Smooth muscle cell (in vitro differentiated cells): ENCODE data around the gene HMCN1. TPM values are rescaled to one million over a fixed set of nuclear protein-coding genes. Genes with fewer than 3 reads are reported as not detected.

Source experiments
- DNase-seq: peaks from one replicate; lab custom pipeline; 2025; ENCODE audit not compliant: unreplicated experiment; lab: John Stamatoyannopoulos, UW
- H2AFZ ChIP-seq: fragments of 200-600 bp; sonication (generic); 2 replicates; pipeline ENCODE4 v1.6.0; 2016; ENCODE audit warnings: antibody characterized with exemption, low read depth, mild to moderate bottlenecking
- H3F3A ChIP-seq: fragments of 200-600 bp; sonication (generic); 2 replicates; pipeline ENCODE4 v1.6.0; 2017; ENCODE audit warnings: antibody characterized with exemption, low read depth
- H3K27ac ChIP-seq: fragments of 200-600 bp; sonication (generic); 2 replicates; pipeline ENCODE4 v1.5.1; 2016; ENCODE audit warnings: low read depth, mild to moderate bottlenecking
- H3K27me3 ChIP-seq: fragments of 200-600 bp; sonication (generic); 2 replicates; pipeline ENCODE4 v1.6.1; 2016; ENCODE audit warnings: low read depth, mild to moderate bottlenecking
- H3K36me3 ChIP-seq: fragments of 200-600 bp; sonication (generic); 2 replicates; pipeline ENCODE4 v1.5.1; 2016; ENCODE audit warnings: low read depth
- H3K4me1 ChIP-seq: fragments of 200-600 bp; sonication (generic); 2 replicates; pipeline ENCODE4 v1.5.1; 2016; ENCODE audit warnings: low read depth
- H3K4me2 ChIP-seq: fragments of 200-600 bp; sonication (generic); 2 replicates; pipeline ENCODE4 v1.6.0; 2016; ENCODE audit warnings: mild to moderate bottlenecking
- H3K4me3 ChIP-seq: fragments of 200-600 bp; sonication (generic); 2 replicates; pipeline ENCODE4 v1.5.1; 2016; ENCODE audit warnings: mild to moderate bottlenecking
- H3K79me2 ChIP-seq: fragments of 200-600 bp; sonication (generic); 2 replicates; pipeline ENCODE4 v1.6.0; 2016; ENCODE audit warnings: low read depth, mild to moderate bottlenecking
- H3K9ac ChIP-seq: fragments of 200-600 bp; sonication (generic); 2 replicates; pipeline ENCODE4 v1.6.0; 2016; ENCODE audit warnings: low read depth
- H3K9me3 ChIP-seq: fragments of 200-600 bp; sonication (generic); replicated peaks from 2 replicates; pipeline ENCODE4 v1.5.1; 2016; ENCODE audit warnings: low read depth
- H4K20me1 ChIP-seq: fragments of 200-600 bp; sonication (generic); 2 replicates; pipeline ENCODE4 v1.6.0; 2016; ENCODE audit warnings: low read depth
- CTCF ChIP-seq: fragments of 200-600 bp; sonication (generic); IDR thresholded peaks from 2 replicates; pipeline ENCODE4 v1.5.1; 2017; ENCODE audit warnings: borderline replicate concordance, mild to moderate bottlenecking, antibody characterized with exemption; ENCODE audit not compliant: insufficient read depth, poor library complexity, severe bottlenecking
- WGBS: methylation state at CpG from one replicate; pipeline ENCODE4 v1.1.7; 2016; ENCODE audit warnings: low lambda C conversion rate; 5-methylcytosine and 5-hydroxymethylcytosine counted together
- polyA plus RNA-seq: library from polyadenylated mRNA; unstranded; fragments of >200 nt; fragmentation: Nextera tagmentation; extraction: Ambion mirVana; gene quantifications from 2 replicates; pipeline ENCODE4 v1.2.1, GENCODE V29; 2016
- total RNA-seq: library from RNA; depleted of rRNA; stranded (reverse); fragments of >200 nt; gene quantifications from 2 replicates; pipeline ENCODE4 v1.2.3, GENCODE V29; 2014

Gene HMCN1
- total and polyA plus RNA-seq, 2 experiments from 2014 or later, result 18.9 to 118 TPM

GRCh38 chr1:186050360-186050759 is 316.2 kb downstream of the HMCN1 start:
- Histone ChIP-seq H3F3A (no peaks in the 10 kb centered on the region), H3K4me2 (no peak overlapping the region), H3K9me3 (no peaks in the 10 kb centered on the region), H3K79me2 (no peaks in the 10 kb centered on the region), H4K20me1 (no peaks in the 10 kb centered on the region), H3K9ac (no peak overlapping the region), H3K4me1 (no peaks in the 10 kb centered on the region), H3K36me3 (no peaks in the 10 kb centered on the region), H3K4me3 (no peak overlapping the region), H2AFZ (no peak overlapping the region), H3K27ac (no peak overlapping the region), H3K27me3 (no peaks in the 10 kb centered on the region)
- no peak for DNase-seq
- WGBS, result 90% methylated on average over 3 of the region's 3 CpGs
- TF ChIP-seq CTCF, result no peak

- no peak overlapping the region for H3K27ac ChIP-seq
- H3K4me3 ChIP-seq, result no peak overlapping the region
- H2AFZ ChIP-seq, result no peak overlapping the region
- no peak overlapping the region for H3K9ac ChIP-seq
- WGBS, result 81% methylated on average over 2 of the region's 2 CpGs
- H3K4me1 ChIP-seq, result no peaks in the 10 kb centered on the region
- H4K20me1 ChIP-seq, result no peaks in the 10 kb centered on the region
- H3F3A ChIP-seq, result no peaks in the 10 kb centered on the region
- no peaks in the 10 kb centered on the region for H3K9me3 ChIP-seq
- H3K27me3 ChIP-seq, result no peaks in the 10 kb centered on the region
- no peaks in the 10 kb centered on the region for H3K36me3 ChIP-seq
- no peak for TF ChIP-seq CTCF
- no peaks in the 10 kb centered on the region for H3K79me2 ChIP-seq
- no peak overlapping the region for H3K4me2 ChIP-seq
- DNase-seq, result no peak
Observed at GRCh38 chr1:186054003-186054402, 319.8 kb downstream of the HMCN1 start.

GRCh38 chr1:186054932-186055331 is 320.7 kb downstream of the HMCN1 start:
- no peaks in the 10 kb centered on the region for H3K9me3 ChIP-seq
- DNase-seq, result no peak
- no peak overlapping the region for H3K9ac ChIP-seq
- TF ChIP-seq CTCF, result no peak
- no peaks in the 10 kb centered on the region for H3K4me1 ChIP-seq
- H3K4me3 ChIP-seq, result no peak overlapping the region
- no peaks in the 10 kb centered on the region for H3F3A ChIP-seq
- H3K36me3 ChIP-seq, result no peaks in the 10 kb centered on the region
- H3K27ac ChIP-seq, result no peak overlapping the region
- H2AFZ ChIP-seq, result no peak overlapping the region
- H3K79me2 ChIP-seq, result no peaks in the 10 kb centered on the region
- WGBS, result 93% methylated on average over 2 of the region's 2 CpGs
- H4K20me1 ChIP-seq, result no peaks in the 10 kb centered on the region
- no peak overlapping the region for H3K4me2 ChIP-seq
- H3K27me3 ChIP-seq, result no peaks in the 10 kb centered on the region

- Histone ChIP-seq H3K27ac (no peak overlapping the region), H3K9me3 (no peaks in the 10 kb centered on the region), H2AFZ (no peak overlapping the region), H4K20me1 (no peaks in the 10 kb centered on the region), H3K27me3 (no peaks in the 10 kb centered on the region), H3K4me3 (no peak overlapping the region), H3K36me3 (no peaks in the 10 kb centered on the region), H3K9ac (no peak overlapping the region), H3F3A (no peaks in the 10 kb centered on the region), H3K79me2 (no peaks in the 10 kb centered on the region), H3K4me1 (no peaks in the 10 kb centered on the region), H3K4me2 (no peak overlapping the region)
- no peak for DNase-seq
- no peak for TF ChIP-seq CTCF
- WGBS, result 40% methylated on average over 2 of the region's 2 CpGs
Observed at GRCh38 chr1:186055846-186056245, 321.7 kb downstream of the HMCN1 start.
